Ishikawa (cell line): ENCODE results near the gene ELL2.

Source experiments
- CEBPB ChIP-seq: IDR thresholded peaks from 2 replicates; pipeline ENCODE4 v1.6.1; 2012
- CREB1 ChIP-seq: IDR thresholded peaks from 2 replicates; pipeline ENCODE4 v1.6.1; 2012; ENCODE audit warnings: low read depth
- EGR1 ChIP-seq: IDR thresholded peaks from 2 replicates; pipeline ENCODE4 v1.6.1; 2012
- EP300 ChIP-seq: IDR thresholded peaks from 2 replicates; pipeline ENCODE4 v1.6.1; 2012; ENCODE audit warnings: borderline replicate concordance
- FOXM1 ChIP-seq: IDR thresholded peaks from 2 replicates; pipeline ENCODE4 v1.6.1; 2012; ENCODE audit warnings: low read depth, borderline replicate concordance
- MAX ChIP-seq: IDR thresholded peaks from 2 replicates; pipeline ENCODE4 v1.6.1; 2012
- NFIC ChIP-seq: IDR thresholded peaks from 2 replicates; pipeline ENCODE4 v1.6.1; 2012
- RAD21 ChIP-seq: IDR thresholded peaks from 2 replicates; pipeline ENCODE4 v1.6.1; 2012; ENCODE audit warnings: low read depth
- REST ChIP-seq: IDR thresholded peaks from 2 replicates; pipeline ENCODE4 v1.6.1; 2012; ENCODE audit warnings: low read depth, mild to moderate bottlenecking
- TAF1 ChIP-seq: IDR thresholded peaks from 2 replicates; pipeline ENCODE4 v1.6.1; 2012; ENCODE audit warnings: low read depth, mild to moderate bottlenecking
- TEAD4 ChIP-seq: IDR thresholded peaks from 2 replicates; pipeline ENCODE4 v1.6.1; 2012
- USF1 ChIP-seq: IDR thresholded peaks from 2 replicates; pipeline ENCODE4 v1.6.1; 2012
- YY1 ChIP-seq: IDR thresholded peaks from 2 replicates; pipeline ENCODE4 v1.6.1; 2012; ENCODE audit warnings: low read depth
- ZBTB7A ChIP-seq: IDR thresholded peaks from 2 replicates; pipeline ENCODE4 v1.6.1; 2012; ENCODE audit warnings: low read depth

- TF ChIP-seq RAD21 = no peak
- no peak for TF ChIP-seq CREB1
- TF ChIP-seq ZBTB7A = no peak
- TF ChIP-seq FOXM1 = no peak
- TF ChIP-seq REST = no peak
- TF ChIP-seq TAF1 = no peak
- no peak for TF ChIP-seq NFIC
- no peak for TF ChIP-seq TEAD4
- TF ChIP-seq CEBPB = no peak
- no peak for TF ChIP-seq EP300
- no peak for TF ChIP-seq YY1
- TF ChIP-seq MAX = no peak
- TF ChIP-seq USF1 = no peak
- TF ChIP-seq EGR1 = no peak
Observed at GRCh38 chr5:95973793-95974325, 12.2 kb upstream of the ELL2 start.
